IPS-18a (cell line): ENCODE measurements around the gene S100A13.
"Not testable (repeated sequence)": the region's sequence is repeated elsewhere in the genome, so short reads cannot be mapped to it uniquely, and the experiment has no call there.

ENCODE experiments used
- H3K27ac ChIP-seq: one replicate; pipeline ENCODE4 v1.5.1; 2013; ENCODE audit warnings: low read length
- H3K27me3 ChIP-seq: one replicate; pipeline ENCODE4 v1.6.1; 2013; ENCODE audit warnings: mild to moderate bottlenecking, low read length; ENCODE audit not compliant: control insufficient read depth, insufficient read depth
- H3K36me3 ChIP-seq: one replicate; pipeline ENCODE4 v1.6.1; 2013; ENCODE audit warnings: low read depth, low read length; ENCODE audit not compliant: control insufficient read depth
- H3K4me1 ChIP-seq: one replicate; pipeline ENCODE4 v1.6.1; 2013; ENCODE audit warnings: low read depth, low read length; ENCODE audit not compliant: control insufficient read depth
- H3K4me3 ChIP-seq: one replicate; pipeline ENCODE4 v1.5.1; 2013; ENCODE audit warnings: low read length
- H3K9ac ChIP-seq: one replicate; pipeline ENCODE4 v1.6.1; 2013; ENCODE audit warnings: mild to moderate bottlenecking, low read length, moderate library complexity
- H3K9me3 ChIP-seq: one replicate; pipeline ENCODE4 v1.6.1; 2013; ENCODE audit warnings: low read depth, low read length; ENCODE audit not compliant: control insufficient read depth

Gene S100A13

GRCh38 chr1:153575497-153575896 is 51.8 kb downstream of the S100A13 start:
- H3K36me3 ChIP-seq, H3K9ac ChIP-seq, H3K27me3 ChIP-seq, H3K4me3 ChIP-seq, H3K9me3 ChIP-seq, H3K4me1 ChIP-seq, H3K27ac ChIP-seq: not testable (repeated sequence)

- H3K4me1 ChIP-seq, H3K9me3 ChIP-seq, H3K4me3 ChIP-seq, H3K27ac ChIP-seq, H3K27me3 ChIP-seq, H3K36me3 ChIP-seq, H3K9ac ChIP-seq: not testable (repeated sequence)
Observed at GRCh38 chr1:153575081-153575491, 52.2 kb downstream of the S100A13 start.

GRCh38 chr1:153573351-153573750 is 54.0 kb downstream of the S100A13 start:
- Histone ChIP-seq H3K27ac (no peak overlapping the region), H3K9me3 (no peaks in the 10 kb centered on the region), H3K27me3 (no peaks in the 10 kb centered on the region), H3K4me1 (peaks cover under 1% of the 10 kb centered on the region), H3K9ac (no peak overlapping the region), H3K36me3 (no peaks in the 10 kb centered on the region), H3K4me3 (no peak overlapping the region)

GRCh38 chr1:153572569-153573015 is 54.7 kb downstream of the S100A13 start:
- no peak overlapping the region for H3K9ac ChIP-seq
- peaks cover 9% of the 10 kb centered on the region for H3K4me1 ChIP-seq
- no peak overlapping the region for H3K4me3 ChIP-seq
- no peaks in the 10 kb centered on the region for H3K36me3 ChIP-seq
- no peak overlapping the region for H3K27ac ChIP-seq
- no peaks in the 10 kb centered on the region for H3K27me3 ChIP-seq
- H3K9me3 ChIP-seq: no peaks in the 10 kb centered on the region

- H3K4me1 ChIP-seq: peaks cover 15% of the 10 kb centered on the region
- H3K4me3 ChIP-seq: no peak overlapping the region
- H3K9ac ChIP-seq: no peak overlapping the region
- H3K27me3 ChIP-seq: no peaks in the 10 kb centered on the region
- no peaks in the 10 kb centered on the region for H3K36me3 ChIP-seq
- H3K27ac ChIP-seq: no peak overlapping the region
- H3K9me3 ChIP-seq: no peaks in the 10 kb centered on the region
Observed at GRCh38 chr1:153571706-153572105, 55.6 kb downstream of the S100A13 start.

- Histone ChIP-seq H3K4me1 (peaks cover 19% of the 10 kb centered on the region), H3K9ac (no peak overlapping the region), H3K27me3 (no peaks in the 10 kb centered on the region), H3K36me3 (no peaks in the 10 kb centered on the region), H3K27ac (no peak overlapping the region), H3K4me3 (no peak overlapping the region), H3K9me3 (no peaks in the 10 kb centered on the region)
Observed at GRCh38 chr1:153570874-153571273, 56.4 kb downstream of the S100A13 start.

- no peak overlapping the region for H3K9ac ChIP-seq
- H3K27ac ChIP-seq: no peak overlapping the region
Observed at GRCh38 chr1:153569465-153569864, 57.8 kb downstream of the S100A13 start.

More at GRCh38 chr1:153569465-153569864, 57.8 kb downstream of the S100A13 start:
- H3K4me1 ChIP-seq: peaks cover 25% of the 10 kb centered on the region
- no peaks in the 10 kb centered on the region for H3K9me3 ChIP-seq
- H3K4me3 ChIP-seq: no peak overlapping the region
- no peaks in the 10 kb centered on the region for H3K36me3 ChIP-seq
- H3K27me3 ChIP-seq: no peaks in the 10 kb centered on the region
